ENCODE data around the gene NCR1.

DNA sequence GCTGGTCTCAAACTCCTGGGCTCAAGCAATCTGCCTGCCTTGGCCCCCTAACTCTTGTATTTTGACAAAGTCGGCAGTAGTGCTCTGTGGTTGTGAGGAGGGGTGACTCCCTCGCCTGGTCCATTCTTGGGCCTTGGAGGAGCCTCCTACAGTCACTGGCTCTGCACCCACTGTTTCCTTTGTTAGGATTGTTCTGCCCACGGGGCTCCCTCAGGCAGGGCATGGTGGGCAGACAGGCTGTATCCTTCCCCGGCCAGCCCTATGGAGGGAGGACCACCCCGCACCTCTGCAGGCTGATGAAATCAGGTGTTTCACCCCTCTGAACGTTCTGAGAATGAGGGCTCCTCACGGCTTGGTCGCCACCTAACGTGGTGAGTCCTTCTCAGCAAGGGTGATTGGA lies 22.7 kb upstream of the NCR1 start:
- TF ChIP-seq, protein P1, sequence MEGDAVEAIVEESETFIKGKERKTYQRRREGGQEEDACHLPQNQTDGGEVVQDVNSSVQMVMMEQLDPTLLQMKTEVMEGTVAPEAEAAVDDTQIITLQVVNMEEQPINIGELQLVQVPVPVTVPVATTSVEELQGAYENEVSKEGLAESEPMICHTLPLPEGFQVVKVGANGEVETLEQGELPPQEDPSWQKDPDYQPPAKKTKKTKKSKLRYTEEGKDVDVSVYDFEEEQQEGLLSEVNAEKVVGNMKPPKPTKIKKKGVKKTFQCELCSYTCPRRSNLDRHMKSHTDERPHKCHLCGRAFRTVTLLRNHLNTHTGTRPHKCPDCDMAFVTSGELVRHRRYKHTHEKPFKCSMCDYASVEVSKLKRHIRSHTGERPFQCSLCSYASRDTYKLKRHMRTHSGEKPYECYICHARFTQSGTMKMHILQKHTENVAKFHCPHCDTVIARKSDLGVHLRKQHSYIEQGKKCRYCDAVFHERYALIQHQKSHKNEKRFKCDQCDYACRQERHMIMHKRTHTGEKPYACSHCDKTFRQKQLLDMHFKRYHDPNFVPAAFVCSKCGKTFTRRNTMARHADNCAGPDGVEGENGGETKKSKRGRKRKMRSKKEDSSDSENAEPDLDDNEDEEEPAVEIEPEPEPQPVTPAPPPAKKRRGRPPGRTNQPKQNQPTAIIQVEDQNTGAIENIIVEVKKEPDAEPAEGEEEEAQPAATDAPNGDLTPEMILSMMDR (IDR thresholded peaks at IDR 0.05; ENCODE audit: low read depth, low read length), result no peak
- no peak for TF ChIP-seq EZH2phosphoT487 (IDR thresholded peaks at IDR 0.05; ENCODE audit: low read depth)
